Measurements from ENCODE around the gene LY86. TPM values are rescaled to one million over a fixed set of nuclear protein-coding genes. Genes with fewer than 3 reads are reported as not detected.

The LY86 gene
- total and polyA plus RNA-seq, 7 experiments from 2014 or later, result 1.5 to 19.6 (median 5.4) TPM

DNA sequence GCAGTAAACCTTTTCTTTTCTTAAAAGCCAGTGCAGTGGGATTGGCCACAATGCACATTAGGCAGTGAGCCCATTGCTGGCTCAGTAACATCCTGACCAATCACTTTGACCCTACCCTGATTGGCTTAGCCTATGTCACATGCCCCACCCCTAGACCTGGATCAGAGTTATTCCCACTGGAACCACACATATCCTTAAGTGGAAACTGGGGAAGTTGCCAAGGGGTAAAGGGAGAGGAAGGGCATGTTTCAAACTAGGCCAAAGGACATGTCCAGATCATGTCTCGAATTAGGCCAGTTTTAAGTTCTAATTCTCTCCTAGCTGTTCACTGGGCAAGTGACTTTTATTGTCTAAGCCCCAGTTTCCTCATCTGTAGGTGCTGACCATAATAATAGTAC, 69.3 kb downstream of the LY86 start:
- Mint-ChIP-seq H3K36me3 (peaks cover 0 to 22% (median 0%) of the 10 kb centered on the region in 5 donors), H3K27me3 (no peaks in the 10 kb centered on the region), H3K4me3 (peak overlapping the region in 6 of 10 donors; percentile 18 to 82 (median 52)), H3K9me3 (peaks cover 0 to 4% (median 0%) of the 10 kb centered on the region in 11 donors), H3K27ac (peak overlapping the region in 8 of 9 donors; percentile 87 to 99 (median 98)), H3K4me1 (peaks cover 53 to 100% (median 97%) of the 10 kb centered on the region in 7 donors)
- Histone ChIP-seq H3K4me3 (ENCODE audit: low read length) (no peak overlapping the region), H3K36me3 (ENCODE audit: control insufficient read depth in 2 of 3, insufficient read depth in 3 of 3, low read length in 3 of 3) (no peaks in the 10 kb centered on the region), H3K9me3 (ENCODE audit: control insufficient read depth in 2 of 3, low read length in 3 of 3) (no peaks in the 10 kb centered on the region), H3K27me3 (ENCODE audit: control insufficient read depth in 2 of 2, insufficient read depth in 2 of 2, low read length in 2 of 2) (no peaks in the 10 kb centered on the region), H3K4me1 (ENCODE audit: control insufficient read depth in 2 of 2, insufficient read depth in 2 of 2, low read length in 2 of 2) (peaks cover 4 to 81% of the 10 kb centered on the region in 2 donors), H3K27ac (ENCODE audit: low read depth, low read length) (peak overlapping the region; percentile 83)
- ATAC-seq, result no peak
- intact Hi-C loops (cut with micrococcal nuclease), result loop anchor here (2.0 to 5.0 kb wide), 3 partner anchors 19 to 479 kb away; partner anchors contain the start of gene LY86 (in 1 of the 2)
- POLR2A ChIA-PET, result interaction anchor here (1.6 to 4.7 kb wide), 2 partner anchors 46 to 69 kb away, joined by 5 to 46 read pairs; partner anchors contain the start of gene LY86
- CTCF ChIA-PET, result interaction anchor here (1.3 kb wide), 1 partner anchor 25 kb away, joined by 3 read pairs; no protein-coding TSS in a partner anchor
- DNase-seq, result no peak

DNA sequence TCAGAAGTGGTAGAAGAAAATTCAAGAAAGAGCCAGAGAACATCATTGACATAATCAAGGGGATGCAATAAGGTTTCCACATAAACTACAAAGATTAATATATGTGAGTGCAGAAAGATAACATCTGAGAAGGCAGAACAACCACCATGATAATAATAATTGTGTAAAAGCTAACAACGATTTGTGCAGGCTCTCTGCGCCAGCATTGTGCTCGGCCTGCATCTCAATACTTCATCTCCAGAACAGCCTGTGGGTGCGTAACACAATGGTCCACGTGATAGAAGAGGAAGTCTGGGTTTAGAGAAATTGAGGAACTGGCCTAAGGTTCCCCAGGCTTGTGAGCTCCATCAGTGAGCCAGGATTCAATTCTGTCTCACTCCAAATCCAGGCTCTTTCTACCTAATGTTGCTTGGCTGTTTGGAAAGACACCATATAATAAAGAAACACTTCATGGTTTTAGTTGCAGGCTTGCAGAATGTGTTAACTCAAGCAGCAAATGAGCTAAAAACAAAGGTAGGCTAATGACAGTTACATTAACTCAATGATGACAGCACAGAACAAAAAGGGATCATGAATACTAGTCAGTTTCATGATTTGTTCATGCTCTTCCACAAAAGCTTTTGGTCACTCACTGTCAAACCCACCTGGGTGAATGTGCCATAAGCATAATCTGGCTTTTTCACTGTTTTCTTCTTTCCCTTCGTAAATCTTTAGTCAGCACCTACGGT, 71.2 kb downstream of the LY86 start:
- ChIA-PET CTCF (interaction anchor here (2.4 kb wide), 1 partner anchor 17 kb away, joined by 10 read pairs; no protein-coding TSS in a partner anchor), POLR2A (interaction anchor here (0.9 to 4.7 kb wide), 8 partner anchors 9 to 79 kb away, joined by 3 to 46 read pairs (median 4); partner anchors contain the start of gene LY86)
- Mint-ChIP-seq H3K27ac (peak overlapping the region in 8 of 9 donors; percentile 87 to 99 (median 98)), H3K27me3 (no peaks in the 10 kb centered on the region), H3K4me3 (peak overlapping the region in 9 of 10 donors; percentile 2 to 82 (median 60)), H3K4me1 (peaks cover 37 to 88% (median 85%) of the 10 kb centered on the region in 7 donors), H3K36me3 (peaks cover 0 to 16% (median 0%) of the 10 kb centered on the region in 5 donors), H3K9me3 (peaks cover 0 to 4% (median 0%) of the 10 kb centered on the region in 11 donors)
- Histone ChIP-seq H3K27me3 (ENCODE audit: control insufficient read depth in 2 of 2, insufficient read depth in 2 of 2, low read length in 2 of 2) (no peaks in the 10 kb centered on the region), H3K9me3 (ENCODE audit: control insufficient read depth in 2 of 3, low read length in 3 of 3) (no peaks in the 10 kb centered on the region), H3K4me3 (ENCODE audit: low read length) (no peak overlapping the region), H3K36me3 (ENCODE audit: control insufficient read depth in 2 of 3, insufficient read depth in 3 of 3, low read length in 3 of 3) (no peaks in the 10 kb centered on the region), H3K4me1 (ENCODE audit: control insufficient read depth in 2 of 2, insufficient read depth in 2 of 2, low read length in 2 of 2) (peaks cover 4 to 62% of the 10 kb centered on the region in 2 donors), H3K27ac (ENCODE audit: low read depth, low read length) (peak overlapping the region; percentile 83)
- DNase-seq (peak in 1 of 9 donors; percentile 32), ATAC-seq (peak; percentile 63)
- intact Hi-C loops (cut with micrococcal nuclease), result loop anchor here (1.0 to 5.0 kb wide), 5 partner anchors 17 to 478 kb away; partner anchors contain the start of gene LY86 (in 1 of the 2)

DNA sequence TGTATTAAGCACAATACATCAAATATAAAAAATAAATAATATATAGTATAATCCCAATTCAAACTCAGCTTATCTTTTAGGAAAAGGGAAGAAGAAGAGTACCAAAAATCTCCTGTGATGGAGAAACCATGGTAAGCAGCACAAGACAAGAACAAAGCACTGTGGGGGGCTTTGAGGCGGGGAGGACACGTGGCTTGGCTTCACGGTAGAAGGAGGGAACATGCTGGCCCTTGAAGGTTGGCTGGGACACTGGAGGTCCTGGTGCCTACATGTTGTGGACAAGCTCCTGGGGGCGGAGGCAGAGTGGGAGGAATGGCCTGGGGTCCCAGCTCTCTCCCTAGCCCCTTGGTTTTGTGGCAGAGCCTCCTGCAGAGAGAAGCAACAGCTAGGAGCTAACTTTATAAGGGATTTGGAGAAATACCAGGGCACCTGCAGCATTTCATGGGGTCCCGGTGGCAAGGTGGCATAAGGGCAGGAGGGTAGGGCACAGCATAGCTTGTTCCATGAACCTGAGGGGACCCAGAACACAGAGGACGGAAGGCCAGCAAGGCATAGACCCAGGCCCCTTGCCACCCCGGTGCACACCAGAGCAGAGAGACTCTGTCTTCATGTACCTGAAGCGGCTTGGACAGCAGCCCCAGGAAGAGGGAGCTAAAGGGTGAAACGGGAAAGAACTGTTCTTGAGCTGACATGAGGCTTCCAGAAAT, 72.0 kb downstream of the LY86 start:
- ChIA-PET CTCF (interaction anchor here (0.8 to 2.4 kb wide), 2 partner anchors 16 to 76 kb away, joined by 3 to 10 read pairs; no protein-coding TSS in a partner anchor), POLR2A (interaction anchor here (0.6 to 4.7 kb wide), 7 partner anchors 9 to 113 kb away, joined by 3 to 46 read pairs (median 3); partner anchors contain the start of gene LY86)
- Histone ChIP-seq H3K36me3 (ENCODE audit: control insufficient read depth in 2 of 3, insufficient read depth in 3 of 3, low read length in 3 of 3) (no peaks in the 10 kb centered on the region), H3K9me3 (ENCODE audit: control insufficient read depth in 2 of 3, low read length in 3 of 3) (no peaks in the 10 kb centered on the region), H3K4me3 (ENCODE audit: low read length) (no peak overlapping the region), H3K27me3 (ENCODE audit: control insufficient read depth in 2 of 2, insufficient read depth in 2 of 2, low read length in 2 of 2) (no peaks in the 10 kb centered on the region), H3K27ac (ENCODE audit: low read depth, low read length) (peak overlapping the region; percentile 83), H3K4me1 (ENCODE audit: control insufficient read depth in 2 of 2, insufficient read depth in 2 of 2, low read length in 2 of 2) (peaks cover 0 to 55% of the 10 kb centered on the region in 2 donors)
- peaks cover 30 to 82% (median 77%) of the 10 kb centered on the region in 7 donors for H3K4me1 Mint-ChIP-seq
- DNase-seq (no peak), ATAC-seq (no peak)
- H3K9me3 Mint-ChIP-seq, result peaks cover 0 to 4% (median 0%) of the 10 kb centered on the region in 11 donors
- peak overlapping the region in 5 of 10 donors; percentile 7 to 82 (median 21) for H3K4me3 Mint-ChIP-seq
- H3K27me3 Mint-ChIP-seq, result no peaks in the 10 kb centered on the region
- peak overlapping the region in 8 of 9 donors; percentile 87 to 99 (median 98) for H3K27ac Mint-ChIP-seq
- H3K36me3 Mint-ChIP-seq, result peaks cover 0 to 16% (median 0%) of the 10 kb centered on the region in 5 donors
- intact Hi-C loops (cut with micrococcal nuclease), result no loop called here

DNA sequence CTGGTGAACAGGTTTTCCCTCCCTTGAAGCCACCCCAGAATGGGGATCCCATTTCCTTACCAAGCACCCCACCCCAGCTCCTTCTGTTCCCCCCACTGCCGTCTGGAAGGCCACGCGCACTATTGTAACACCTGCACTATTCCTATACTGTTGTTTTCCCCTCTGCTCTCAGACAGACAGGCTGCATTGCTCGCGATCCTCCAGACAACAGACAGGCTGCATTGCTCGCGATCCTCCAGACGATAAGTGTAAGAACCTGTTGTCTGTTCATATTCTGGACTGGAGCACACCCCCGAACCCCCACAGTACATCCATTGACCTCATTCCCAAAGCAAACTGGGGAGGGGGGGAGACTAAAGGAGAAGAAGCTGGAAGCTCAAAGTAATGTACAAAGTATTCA, 72.7 kb downstream of the LY86 start:
- peaks cover 0 to 4% (median 0%) of the 10 kb centered on the region in 11 donors for H3K9me3 Mint-ChIP-seq
- POLR2A ChIA-PET, result interaction anchor here (0.9 to 4.7 kb wide), 2 partner anchors 50 to 63 kb away, joined by 3 to 46 read pairs; no protein-coding TSS in a partner anchor
- no peaks in the 10 kb centered on the region for H3K27me3 Mint-ChIP-seq
- peaks cover 25 to 77% (median 70%) of the 10 kb centered on the region in 7 donors for H3K4me1 Mint-ChIP-seq
- Histone ChIP-seq H3K27me3 (ENCODE audit: control insufficient read depth in 2 of 2, insufficient read depth in 2 of 2, low read length in 2 of 2) (no peaks in the 10 kb centered on the region), H3K4me1 (ENCODE audit: control insufficient read depth in 2 of 2, insufficient read depth in 2 of 2, low read length in 2 of 2) (peaks cover 0 to 48% of the 10 kb centered on the region in 2 donors), H3K36me3 (ENCODE audit: control insufficient read depth in 2 of 3, insufficient read depth in 3 of 3, low read length in 3 of 3) (no peaks in the 10 kb centered on the region), H3K4me3 (ENCODE audit: low read length) (no peak overlapping the region), H3K27ac (ENCODE audit: low read depth, low read length) (no peak overlapping the region), H3K9me3 (ENCODE audit: control insufficient read depth in 2 of 3, low read length in 3 of 3) (no peaks in the 10 kb centered on the region)
- peak overlapping the region in 8 of 9 donors; percentile 56 to 99 (median 95) for H3K27ac Mint-ChIP-seq
- ATAC-seq (no peak), DNase-seq (no peak)
- CTCF ChIA-PET, result interaction anchor here (0.8 to 2.4 kb wide), 2 partner anchors 15 to 75 kb away, joined by 3 to 10 read pairs; no protein-coding TSS in a partner anchor
- H3K4me3 Mint-ChIP-seq, result peak overlapping the region in 3 of 10 donors; percentile 2 to 39 (median 18)
- peaks cover 0 to 16% (median 0%) of the 10 kb centered on the region in 5 donors for H3K36me3 Mint-ChIP-seq
- intact Hi-C loops (cut with micrococcal nuclease), result no loop called here

DNA sequence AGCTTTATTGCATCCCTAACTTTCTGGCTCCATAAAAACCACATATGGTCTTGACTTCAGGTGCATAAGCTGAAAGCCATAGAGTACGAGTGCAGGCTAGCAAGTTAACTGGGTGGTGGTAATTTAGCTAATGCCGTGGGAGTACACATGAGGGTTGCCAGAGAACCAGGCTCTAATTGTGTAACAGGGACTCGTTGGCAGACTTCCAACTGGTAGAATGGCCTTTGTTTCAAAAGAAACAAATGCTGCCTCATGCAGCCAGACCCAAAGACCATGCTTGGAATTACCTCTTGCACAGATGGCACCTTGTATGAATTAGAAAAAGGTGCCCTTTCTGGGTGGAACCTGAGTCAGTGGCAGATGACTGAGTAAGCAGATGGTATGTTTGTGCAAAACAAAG, 73.2 kb downstream of the LY86 start:
- Histone ChIP-seq H3K27ac (ENCODE audit: low read depth, low read length) (no peak overlapping the region), H3K9me3 (ENCODE audit: control insufficient read depth in 2 of 3, low read length in 3 of 3) (no peaks in the 10 kb centered on the region), H3K27me3 (ENCODE audit: control insufficient read depth in 2 of 2, insufficient read depth in 2 of 2, low read length in 2 of 2) (no peaks in the 10 kb centered on the region), H3K4me1 (ENCODE audit: control insufficient read depth in 2 of 2, insufficient read depth in 2 of 2, low read length in 2 of 2) (peaks cover 0 to 43% of the 10 kb centered on the region in 2 donors), H3K36me3 (ENCODE audit: control insufficient read depth in 2 of 3, insufficient read depth in 3 of 3, low read length in 3 of 3) (no peaks in the 10 kb centered on the region), H3K4me3 (ENCODE audit: low read length) (no peak overlapping the region)
- Mint-ChIP-seq H3K9me3 (peaks cover 0 to 4% (median 0%) of the 10 kb centered on the region in 11 donors), H3K27me3 (no peaks in the 10 kb centered on the region), H3K27ac (peak overlapping the region in 7 of 9 donors; percentile 40 to 99 (median 95)), H3K4me1 (peaks cover 25 to 72% (median 65%) of the 10 kb centered on the region in 7 donors), H3K4me3 (peak overlapping the region in 1 of 10 donors; percentile 9), H3K36me3 (peaks cover 0 to 16% (median 0%) of the 10 kb centered on the region in 5 donors)
- ATAC-seq (no peak), DNase-seq (no peak)
- POLR2A ChIA-PET, result interaction anchor here (4.7 kb wide), 1 partner anchor 50 kb away, joined by 46 read pairs; no protein-coding TSS in a partner anchor
- intact Hi-C loops (cut with micrococcal nuclease), result no loop called here
- CTCF ChIA-PET, result no interaction called here

Measured in naive thymus-derived CD4-positive, alpha-beta T cell (primary cell).